GM19351 (cell line): ENCODE data around the gene ABHD15.

Experiments
- ATAC-seq: cut with Tn5 transposase; IDR thresholded peaks from one replicate; pipeline ENCODE4 v1.9.1; 2021; ENCODE audit warnings: mild to moderate bottlenecking, moderate library complexity; ENCODE audit not compliant: unreplicated experiment

Gene ABHD15

DNA sequence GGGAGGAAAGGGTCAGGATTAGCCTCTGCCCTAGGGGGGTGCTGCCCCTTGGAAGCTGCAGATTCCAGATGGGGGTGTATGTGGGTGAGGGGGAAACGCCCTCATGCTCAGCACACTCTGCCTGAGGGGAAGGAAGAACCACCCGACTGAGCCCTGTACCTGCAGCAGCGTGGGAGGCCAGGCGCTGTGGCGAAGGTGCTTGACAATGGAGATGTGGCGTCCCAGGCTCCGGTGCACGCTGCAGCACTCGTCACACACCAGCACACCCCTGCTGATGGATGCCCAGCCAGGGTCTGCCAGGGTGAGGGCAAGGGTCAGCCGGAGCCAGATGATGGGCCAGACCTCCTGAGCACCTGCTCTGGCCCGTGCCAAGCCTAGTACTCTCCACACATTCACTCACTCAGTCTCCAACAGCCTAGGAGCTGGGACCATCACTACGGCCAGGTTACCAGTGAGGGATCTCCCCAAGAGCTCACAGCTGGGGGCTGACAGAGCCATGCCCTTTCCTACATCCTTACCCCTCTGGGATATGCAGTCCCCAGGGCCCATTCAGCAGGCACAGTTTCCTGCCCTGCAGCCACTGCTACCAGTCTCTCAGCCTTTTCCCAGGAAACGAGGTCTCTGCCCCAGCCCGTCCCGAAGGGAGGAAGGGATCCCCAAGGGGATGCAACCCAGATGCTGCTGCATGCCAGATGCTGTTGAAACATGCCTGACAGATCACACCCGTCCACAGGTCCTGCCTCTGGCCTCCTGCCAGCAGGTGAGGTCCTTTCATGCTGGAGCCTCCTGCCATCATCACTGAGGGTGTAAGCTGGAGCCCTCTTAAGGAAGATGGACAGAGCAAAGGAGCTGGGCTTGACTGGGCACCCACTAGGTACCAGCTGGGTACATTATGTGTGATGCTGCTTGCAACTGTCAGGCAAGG, 16.7 kb upstream of the ABHD15 start:
- no peak for ATAC-seq

GRCh38 chr17:29582772-29583171, 15.9 kb upstream of the ABHD15 start:
- ATAC-seq: no peak

GRCh38 chr17:29582254-29582765, 15.5 kb upstream of the ABHD15 start:
- ATAC-seq: no peak

DNA sequence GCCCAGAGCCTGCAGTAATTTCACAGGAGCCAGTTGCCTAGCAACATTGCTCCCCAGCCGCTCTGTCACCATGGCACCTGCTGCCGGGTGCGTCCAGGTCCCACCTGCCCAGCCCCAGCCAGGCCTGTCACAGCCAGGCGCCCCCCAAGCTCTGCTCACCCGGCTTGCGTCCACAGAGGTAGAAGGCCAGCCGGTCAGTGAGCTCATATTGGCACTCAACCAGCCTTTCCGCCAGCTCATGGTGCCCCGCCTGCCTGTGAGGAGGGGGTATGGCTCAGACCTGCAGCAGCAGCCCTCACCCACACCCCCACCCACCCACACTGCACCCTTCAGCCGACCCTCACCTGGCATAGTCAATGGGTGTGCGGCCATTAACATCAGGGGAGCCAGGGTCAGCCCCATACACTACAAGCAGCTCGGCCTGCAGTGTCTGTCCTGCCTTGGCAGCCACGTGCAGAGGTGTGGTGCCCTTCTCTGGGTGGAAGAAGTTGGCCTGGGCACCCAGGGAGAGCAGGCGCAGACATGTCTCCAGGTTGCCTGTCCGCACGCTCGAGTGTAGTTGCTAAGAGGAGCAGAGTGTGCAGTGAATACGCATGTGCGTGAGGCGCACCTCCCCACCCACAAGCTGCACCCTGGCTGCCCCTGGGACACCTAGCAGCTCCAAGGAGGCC, 14.9 kb upstream of the ABHD15 start:
- ATAC-seq: no peak

DNA sequence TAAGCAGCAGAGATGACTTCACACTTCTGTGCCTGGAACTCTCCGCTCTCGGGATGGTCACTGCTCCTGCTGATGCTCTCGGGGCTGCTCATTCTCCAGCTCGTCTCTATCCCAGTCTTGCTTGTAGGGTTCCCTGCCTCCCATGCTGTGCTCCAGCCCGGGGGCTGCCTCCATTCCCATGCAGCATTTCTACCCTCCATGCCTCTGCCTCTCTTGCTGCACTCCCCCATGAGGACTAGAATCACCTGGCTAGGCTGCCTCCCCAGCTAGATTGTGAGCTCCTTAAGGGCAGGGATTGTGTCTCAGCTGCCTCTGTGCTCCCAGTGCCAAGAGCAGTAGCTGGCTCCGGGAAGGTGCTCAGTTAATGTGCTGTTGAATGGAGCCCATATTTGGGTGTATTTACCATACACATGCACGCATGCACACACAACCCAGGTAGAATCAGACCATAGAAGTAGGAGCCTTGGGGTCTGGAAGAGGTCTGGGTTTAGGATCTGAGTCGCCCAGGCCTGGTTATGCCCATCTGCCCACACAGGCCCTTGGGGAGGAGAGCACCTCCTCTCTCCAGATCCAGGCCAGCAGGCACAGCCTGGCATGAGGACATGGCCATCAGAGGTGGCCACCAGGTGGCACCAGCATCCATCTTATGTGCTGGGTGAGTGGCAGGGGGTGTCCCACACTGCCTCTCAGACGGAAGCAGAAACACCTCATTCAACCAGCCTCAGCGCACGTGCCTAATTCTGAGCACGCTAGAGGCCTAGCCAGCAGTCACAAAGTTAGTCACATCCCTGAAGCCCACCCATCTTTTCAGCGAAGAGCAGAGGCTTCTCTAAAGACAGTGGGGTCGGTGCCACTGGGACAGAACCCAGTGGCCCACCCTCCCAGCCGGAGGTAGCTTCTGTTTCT, 13.3 kb upstream of the ABHD15 start:
- ATAC-seq: no peak

- ATAC-seq: no peak
These were observed 12.0 kb upstream of the ABHD15 start for GRCh38 chr17:29578626-29579485.

DNA sequence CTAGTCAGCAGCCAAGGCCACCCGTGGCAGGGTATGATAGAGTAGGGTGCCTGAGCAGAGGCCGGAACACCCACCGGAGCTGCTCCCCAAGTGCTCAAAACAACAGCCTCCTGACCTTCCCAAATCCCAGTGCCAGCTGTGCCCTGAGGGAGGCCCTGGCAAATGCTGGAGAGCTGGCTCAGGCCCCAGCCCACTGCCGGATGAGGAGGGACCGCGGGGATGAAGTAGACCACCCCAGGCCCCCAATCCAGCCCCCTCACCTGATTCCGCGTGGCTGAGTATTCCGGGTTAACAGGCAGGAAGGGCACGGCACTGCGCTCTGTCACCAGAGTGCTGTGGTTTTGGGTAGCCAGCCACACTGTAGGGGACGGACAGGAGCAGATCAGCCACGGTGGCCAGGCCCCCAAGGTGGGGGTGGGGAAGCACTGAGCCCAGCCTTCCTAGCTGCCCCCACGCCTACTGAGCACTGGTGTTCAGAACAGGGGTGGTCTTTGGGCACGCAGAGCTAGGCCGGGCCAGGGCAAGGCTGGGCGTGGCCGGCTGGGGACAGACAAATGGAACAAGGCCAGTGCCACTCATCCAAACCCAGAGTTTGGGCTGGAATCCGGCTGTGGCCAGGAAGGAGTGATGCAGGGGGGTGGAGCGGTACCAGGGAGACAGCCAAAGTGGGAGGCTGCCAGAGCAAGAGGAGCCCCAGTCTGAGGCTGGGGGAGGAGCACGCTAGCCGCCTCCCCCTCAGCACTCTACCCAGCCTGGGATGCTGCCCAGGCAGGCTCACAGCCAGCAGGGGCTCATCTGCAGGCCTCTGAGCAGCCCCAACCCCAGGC, 10.8 kb upstream of the ABHD15 start:
- ATAC-seq: no peak

DNA sequence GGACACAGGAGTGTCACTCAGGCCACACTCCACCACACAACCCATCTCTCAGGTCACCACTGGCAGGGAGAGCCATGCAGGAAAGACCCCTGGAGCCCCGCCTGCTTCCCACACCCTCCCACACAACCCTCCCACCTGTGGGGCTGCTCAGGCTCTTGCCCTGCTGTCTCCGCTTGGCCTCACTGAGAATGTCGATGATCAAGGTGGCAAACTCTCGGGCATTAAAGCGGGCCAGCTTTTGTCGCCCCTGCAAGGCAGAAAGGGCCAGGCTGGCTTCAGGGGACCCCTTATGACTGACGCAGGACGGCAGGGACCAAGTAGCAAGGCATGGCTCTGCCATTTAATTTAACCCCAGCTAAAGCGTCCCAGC, 10.1 kb upstream of the ABHD15 start:
- ATAC-seq: no peak

GRCh38 chr17:29576214-29577000, 9.6 kb upstream of the ABHD15 start:
- ATAC-seq: no peak

- ATAC-seq: no peak
These were observed 8.8 kb upstream of the ABHD15 start for GRCh38 chr17:29575511-29576213.

DNA sequence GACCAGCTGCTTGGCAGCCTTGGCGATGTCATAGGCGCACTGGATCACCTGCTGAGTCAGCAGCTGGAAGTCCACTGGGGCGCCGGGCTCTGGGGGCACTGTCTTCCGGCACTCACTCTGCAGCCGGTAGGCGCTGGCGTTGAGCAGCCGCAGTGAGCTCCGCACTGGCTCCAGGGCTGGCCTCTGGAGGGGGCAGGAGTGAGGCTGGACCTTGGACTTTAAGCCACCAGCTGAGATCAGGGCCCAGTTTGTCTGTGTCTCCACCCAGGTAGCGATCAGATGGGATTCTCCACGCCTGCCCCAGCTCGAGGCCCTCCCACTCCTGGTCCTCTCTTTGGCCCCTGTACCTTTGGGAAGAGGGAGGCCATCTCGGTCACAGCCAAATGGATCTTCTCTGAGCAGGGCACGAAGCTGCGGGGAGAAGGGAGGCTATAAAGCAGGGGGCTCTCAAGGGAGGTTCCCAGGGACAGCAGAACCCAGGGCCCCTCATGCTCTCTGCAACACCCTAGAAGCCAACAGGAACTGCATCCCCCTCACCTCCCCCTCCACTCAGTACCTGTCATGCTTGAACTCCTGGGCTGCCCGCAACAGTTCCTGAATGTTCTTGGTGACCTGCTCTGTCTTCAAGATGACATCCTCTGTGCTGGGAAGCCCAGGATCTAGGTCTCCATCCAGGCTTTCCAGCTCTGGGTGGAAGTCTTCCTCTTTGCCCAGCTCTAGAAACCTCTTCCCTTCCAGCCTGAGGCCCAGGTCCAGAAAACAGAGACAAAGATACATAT, 8.1 kb upstream of the ABHD15 start:
- no peak for ATAC-seq

- no peak for ATAC-seq
These were observed 7.3 kb upstream of the ABHD15 start for GRCh38 chr17:29573871-29574731.

DNA sequence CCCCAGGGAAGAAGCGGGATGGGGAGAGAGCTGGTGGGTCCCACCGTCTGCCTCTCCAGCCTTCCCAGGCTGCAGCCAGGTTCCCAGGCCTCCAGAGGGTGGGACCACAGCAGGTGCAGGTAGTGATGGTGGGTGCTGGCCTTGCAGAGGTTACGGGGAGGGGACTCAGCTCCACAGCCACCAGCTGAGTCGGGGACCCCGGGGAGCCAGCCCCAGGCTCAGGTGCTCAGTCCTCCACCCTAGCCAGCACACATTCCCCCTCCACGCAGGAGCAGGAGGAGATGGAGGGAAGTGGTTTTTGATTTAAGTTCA, 6.7 kb upstream of the ABHD15 start:
- no peak for ATAC-seq

- ATAC-seq: no peak
These were observed 6.1 kb upstream of the ABHD15 start for GRCh38 chr17:29572691-29573557.

GRCh38 chr17:29571883-29572681, 5.2 kb upstream of the ABHD15 start:
- ATAC-seq: no peak
